Astrocyte of the cerebellum (primary cell): ENCODE results near the gene C7orf25.
A peak's percentile ranks its signal among the peaks of the same experiment; 100 is the strongest.

ENCODE experiments used
- DNase-seq: peaks from one replicate; pipeline ENCODE4 v3.0.0-alpha.2; 2011; ENCODE audit warnings: low read depth
- H3K4me3 ChIP-seq: 2 replicates; pipeline ENCODE4 v1.5.1; 2011; ENCODE audit warnings: mild to moderate bottlenecking, low read depth, low read length, moderate library complexity
- in situ Hi-C: cut with HindIII; loops from 2 replicates; pipeline ENCODE4 v1.10.0; 2017; ENCODE audit warnings: low sequenced_read_pairs
- TF ChIP-seq, protein P1 (sequence below): IDR thresholded peaks from 2 replicates; pipeline ENCODE4 v1.5.1; 2012; ENCODE audit warnings: low read length, low read depth, moderate library complexity, mild to moderate bottlenecking; ENCODE audit errors: missing control alignments

The C7orf25 gene

DNA sequence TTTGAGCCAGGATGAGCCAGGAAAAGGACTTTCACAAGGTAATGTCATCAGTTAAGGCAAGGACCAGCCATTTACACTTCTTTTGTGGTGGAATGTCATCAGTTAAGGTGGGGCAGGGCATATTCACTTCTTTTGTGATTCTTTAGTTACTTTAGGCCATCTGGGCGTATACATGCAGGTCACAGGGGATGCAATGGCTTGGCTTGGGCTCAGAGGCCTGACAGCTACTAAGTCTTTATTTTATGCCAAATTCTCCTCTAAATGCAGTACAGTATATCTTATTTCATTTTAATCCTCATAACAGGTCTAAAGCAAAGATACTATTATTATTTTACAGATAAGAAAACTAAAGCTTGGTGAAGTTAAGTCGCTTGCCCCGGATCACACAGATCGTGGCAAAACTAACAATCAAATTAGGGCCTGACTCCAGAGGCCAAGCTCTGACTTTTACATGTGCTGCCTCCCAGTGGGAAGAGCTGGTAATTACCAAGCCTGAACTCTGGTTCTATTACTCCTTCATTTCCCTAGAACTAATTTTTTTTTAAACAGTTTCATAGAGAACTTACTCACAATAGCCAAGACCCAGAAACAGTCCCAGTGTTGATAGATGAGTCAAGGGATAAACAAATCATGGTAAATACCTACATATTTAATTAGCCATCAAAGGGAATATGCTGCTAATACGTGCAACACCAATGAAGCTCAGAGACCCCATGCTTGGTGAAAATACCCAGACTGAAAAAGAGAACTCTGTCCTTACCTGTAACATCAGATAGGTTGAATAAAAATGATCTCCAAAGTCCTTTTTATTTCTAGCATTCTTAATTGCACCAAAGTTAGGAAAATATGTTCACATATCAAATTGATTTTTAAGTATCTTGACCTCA is 35.4 kb downstream of the C7orf25 start:
- no peak overlapping the region for H3K4me3 ChIP-seq
- in situ Hi-C loops = no loop called here
- TF ChIP-seq, protein P1, sequence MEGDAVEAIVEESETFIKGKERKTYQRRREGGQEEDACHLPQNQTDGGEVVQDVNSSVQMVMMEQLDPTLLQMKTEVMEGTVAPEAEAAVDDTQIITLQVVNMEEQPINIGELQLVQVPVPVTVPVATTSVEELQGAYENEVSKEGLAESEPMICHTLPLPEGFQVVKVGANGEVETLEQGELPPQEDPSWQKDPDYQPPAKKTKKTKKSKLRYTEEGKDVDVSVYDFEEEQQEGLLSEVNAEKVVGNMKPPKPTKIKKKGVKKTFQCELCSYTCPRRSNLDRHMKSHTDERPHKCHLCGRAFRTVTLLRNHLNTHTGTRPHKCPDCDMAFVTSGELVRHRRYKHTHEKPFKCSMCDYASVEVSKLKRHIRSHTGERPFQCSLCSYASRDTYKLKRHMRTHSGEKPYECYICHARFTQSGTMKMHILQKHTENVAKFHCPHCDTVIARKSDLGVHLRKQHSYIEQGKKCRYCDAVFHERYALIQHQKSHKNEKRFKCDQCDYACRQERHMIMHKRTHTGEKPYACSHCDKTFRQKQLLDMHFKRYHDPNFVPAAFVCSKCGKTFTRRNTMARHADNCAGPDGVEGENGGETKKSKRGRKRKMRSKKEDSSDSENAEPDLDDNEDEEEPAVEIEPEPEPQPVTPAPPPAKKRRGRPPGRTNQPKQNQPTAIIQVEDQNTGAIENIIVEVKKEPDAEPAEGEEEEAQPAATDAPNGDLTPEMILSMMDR = peak; percentile 82
- DNase-seq = peak; percentile 33

DNA sequence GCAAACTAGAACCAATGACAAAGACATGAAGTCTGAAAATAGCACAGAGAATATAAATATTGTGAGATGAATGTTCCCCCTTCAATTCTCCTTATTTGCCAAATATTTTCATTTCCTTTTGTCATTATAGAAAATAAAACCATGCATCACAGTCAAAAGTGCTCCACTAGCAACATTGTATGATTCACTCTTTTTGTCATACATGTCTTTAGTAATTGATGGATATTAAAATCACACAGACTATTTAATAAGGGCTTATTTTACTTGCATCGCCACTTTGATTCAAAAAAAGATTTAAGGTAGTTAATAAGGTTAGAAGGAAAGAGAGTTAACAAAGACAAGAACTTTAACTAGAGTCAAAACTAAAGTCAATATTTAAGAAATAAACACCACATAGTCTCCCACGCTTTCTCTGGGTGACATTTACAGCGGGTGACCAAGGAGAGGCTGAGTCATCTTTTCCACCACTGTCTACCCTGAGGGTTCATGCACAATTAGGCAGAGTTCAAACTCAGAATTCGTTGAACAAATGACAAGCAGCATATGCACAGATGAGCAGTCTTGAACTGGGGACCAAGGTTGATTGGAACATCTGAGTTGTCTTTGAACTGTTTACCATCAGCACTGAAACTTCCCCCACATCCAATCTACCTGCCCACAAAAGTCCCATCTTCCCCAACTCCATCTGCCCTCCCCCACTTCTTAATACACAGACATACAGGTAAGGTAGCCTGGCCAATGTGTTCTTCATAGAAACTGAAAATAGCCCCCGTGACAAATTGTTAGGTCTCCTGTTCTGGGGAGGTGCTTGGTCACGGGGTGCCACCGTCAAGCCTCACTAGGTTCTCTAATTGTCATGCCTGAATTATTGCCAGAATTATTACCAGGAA is 42.5 kb downstream of the C7orf25 start:
- no peak for DNase-seq

DNA sequence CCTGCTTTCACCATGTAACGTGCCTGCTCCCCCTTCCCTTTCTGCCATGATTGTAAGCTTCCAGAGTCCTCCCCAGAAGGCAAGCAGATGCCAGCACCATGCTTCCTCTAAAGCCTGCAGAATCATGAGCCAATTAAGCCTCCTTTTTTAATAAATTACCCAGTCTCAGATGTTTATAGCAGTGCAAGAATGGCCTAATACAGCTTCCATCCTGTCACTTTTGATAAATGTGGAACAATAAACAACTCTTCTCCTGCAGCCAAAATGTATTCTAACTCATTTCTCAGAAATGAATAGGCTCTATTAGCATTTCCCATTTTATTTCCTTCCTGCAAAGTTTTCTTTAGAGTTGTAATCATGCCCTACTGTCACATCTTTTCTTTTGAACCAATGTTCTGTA is 43.4 kb downstream of the C7orf25 start:
- no peak overlapping the region for H3K4me3 ChIP-seq
- in situ Hi-C loops = no loop called here
- TF ChIP-seq, protein P1 = no peak
- DNase-seq = no peak

More for the DNA sequence above, 42.5 kb downstream of the C7orf25 start:
- TF ChIP-seq, protein P1 = no peak
- in situ Hi-C loops = no loop called here
- H3K4me3 ChIP-seq = no peak overlapping the region
